ENCODE data around the gene LCE3A.

GRCh38 chr1:152623203-152623844, 421 bp upstream of the LCE3A start:
- no peak for TF ChIP-seq ZNF274 (IDR thresholded peaks at IDR 0.05; ENCODE audit: low read depth, low read length)
- no peak for TF ChIP-seq YY1 (IDR thresholded peaks at IDR 0.05; ENCODE audit: insufficient read depth, insufficient read length)
